ENCODE data around the gene GTF2A1. TPM values are rescaled to one million over a fixed set of nuclear protein-coding genes. Genes with fewer than 3 reads are reported as not detected.

The GTF2A1 gene
- total RNA-seq, 4 donors from 2014 or later, result 18.7 to 25.7 (median 22.9) TPM

- Histone ChIP-seq H3K36me3 (no peaks in the 10 kb centered on the region), H3K9me3 (no peaks in the 10 kb centered on the region), H3K27me3 (no peaks in the 10 kb centered on the region), H3K4me1 (no peaks in the 10 kb centered on the region), H3K4me3 (no peak overlapping the region), H3K27ac (no peak overlapping the region)
- intact Hi-C loops (cut with DNase I), result no loop called here
- 75 to 76% methylated on average over 2 of the region's 2 CpGs for WGBS, 2 donors
- TF ChIP-seq CTCF (IDR thresholded peaks at IDR 0.05) (no peak), POLR2A (IDR thresholded peaks at IDR 0.05) (no peak)
- DNase-seq, result no peak
Measured at GRCh38 chr14:81133400-81133799, 87.4 kb downstream of the GTF2A1 start.

GRCh38 chr14:81132468-81132867 is 88.3 kb downstream of the GTF2A1 start:
- no peak for DNase-seq
- H3K4me1 ChIP-seq, result no peaks in the 10 kb centered on the region
- intact Hi-C loops (cut with DNase I), result no loop called here
- H3K36me3 ChIP-seq, result no peaks in the 10 kb centered on the region
- no peak overlapping the region for H3K27ac ChIP-seq
- H3K9me3 ChIP-seq, result no peaks in the 10 kb centered on the region
- 16 to 26% methylated on average over 3 of the region's 3 CpGs for WGBS, 2 donors
- no peaks in the 10 kb centered on the region for H3K27me3 ChIP-seq
- TF ChIP-seq POLR2A (IDR thresholded peaks at IDR 0.05), result no peak
- TF ChIP-seq CTCF (IDR thresholded peaks at IDR 0.05), result no peak
- no peak overlapping the region for H3K4me3 ChIP-seq

GRCh38 chr14:81129242-81129641 is 91.5 kb downstream of the GTF2A1 start:
- intact Hi-C loops (cut with DNase I), result no loop called here
- no peak for DNase-seq
- no peaks in the 10 kb centered on the region for H3K9me3 ChIP-seq
- H3K27me3 ChIP-seq, result no peaks in the 10 kb centered on the region
- TF ChIP-seq CTCF (IDR thresholded peaks at IDR 0.05) (no peak), POLR2A (IDR thresholded peaks at IDR 0.05) (no peak)
- H3K27ac ChIP-seq, result no peak overlapping the region
- no peaks in the 10 kb centered on the region for H3K4me1 ChIP-seq
- 96 to 100% methylated on average over 1 of the region's 1 CpG for WGBS, 2 donors
- H3K4me3 ChIP-seq, result no peak overlapping the region
- no peaks in the 10 kb centered on the region for H3K36me3 ChIP-seq

GRCh38 chr14:81127785-81128184 is 93.0 kb downstream of the GTF2A1 start:
- H3K27me3 ChIP-seq, result no peaks in the 10 kb centered on the region
- H3K9me3 ChIP-seq, result no peaks in the 10 kb centered on the region
- intact Hi-C loops (cut with DNase I), result no loop called here
- H3K4me3 ChIP-seq, result no peak overlapping the region
- no peak for DNase-seq
- H3K36me3 ChIP-seq, result no peaks in the 10 kb centered on the region
- TF ChIP-seq POLR2A (IDR thresholded peaks at IDR 0.05) (no peak), CTCF (IDR thresholded peaks at IDR 0.05) (no peak)
- no peaks in the 10 kb centered on the region for H3K4me1 ChIP-seq
- H3K27ac ChIP-seq, result no peak overlapping the region
- 61 to 64% methylated on average over 5 of the region's 5 CpGs for WGBS, 2 donors

- no peak overlapping the region for H3K4me3 ChIP-seq
- no peak for TF ChIP-seq CTCF (IDR thresholded peaks at IDR 0.05)
- no peak for TF ChIP-seq POLR2A (IDR thresholded peaks at IDR 0.05)
- H3K27me3 ChIP-seq, result no peaks in the 10 kb centered on the region
- peaks cover 0 to 5% (median 0%) of the 10 kb centered on the region in 3 donors for H3K4me1 ChIP-seq
- no peak overlapping the region for H3K27ac ChIP-seq
- H3K9me3 ChIP-seq, result no peaks in the 10 kb centered on the region
- intact Hi-C loops (cut with DNase I), result no loop called here
- DNase-seq, result no peak
- WGBS, 2 donors, result 92% methylated on average over 2 of the region's 4 CpGs; no CpG with 5 or more reads in 1 of the 2 donors
- H3K36me3 ChIP-seq, result no peaks in the 10 kb centered on the region
Measured at GRCh38 chr14:81125536-81125935, 95.2 kb downstream of the GTF2A1 start.

Small RNAs within 50 kb of the gene (small RNA-seq; reads per million reads assigned to genes)
- gene DYNLL1P1 (0 to 0.30 (median 0) reads per million in 4 donors), gene SNORA79 (3.7 to 13.2 (median 9.6) reads per million in 4 donors)

Other genes starting within 250 kb of the GTF2A1 start
- 10 to 100 TPM; 58.7 to 71.6 (median 67.1) TPM for gene STON2, start 179.4 kb upstream of the GTF2A1 start, total RNA-seq